Hepatocyte (in vitro differentiated cells): ENCODE measurements around the gene BPIFA1. TPM values are rescaled to one million over a fixed set of nuclear protein-coding genes. Genes with fewer than 3 reads are reported as not detected.

ENCODE experiments used
- DNase-seq: peaks from one replicate; pipeline ENCODE4 v3.0.0-alpha.2; 2016; ENCODE audit warnings: low spot score
- H2AFZ ChIP-seq: fragments of 200-600 bp; sonication (generic); 2 replicates; pipeline ENCODE4 v1.6.0; 2016; ENCODE audit warnings: antibody characterized with exemption, mild to moderate bottlenecking
- H3K27ac ChIP-seq: fragments of 200-600 bp; sonication (generic); 2 replicates; pipeline ENCODE4 v1.5.1; 2016; ENCODE audit warnings: mild to moderate bottlenecking
- H3K27me3 ChIP-seq: fragments of 200-600 bp; sonication (generic); 2 replicates; pipeline ENCODE4 v1.6.1; 2016
- H3K36me3 ChIP-seq: fragments of 200-600 bp; sonication (generic); replicated peaks from 2 replicates; pipeline ENCODE4 v1.5.1; 2016; ENCODE audit warnings: low read depth; ENCODE audit not compliant: insufficient read depth
- H3K4me1 ChIP-seq: fragments of 200-600 bp; sonication (generic); 2 replicates; pipeline ENCODE4 v1.5.1; 2016; ENCODE audit warnings: mild to moderate bottlenecking, moderate library complexity; ENCODE audit not compliant: insufficient read depth
- H3K4me2 ChIP-seq: fragments of 200-600 bp; sonication (generic); 2 replicates; pipeline ENCODE4 v1.6.0; 2016
- H3K4me3 ChIP-seq: fragments of 200-600 bp; sonication (generic); 2 replicates; pipeline ENCODE4 v1.5.1; 2016; ENCODE audit warnings: mild to moderate bottlenecking
- H3K79me2 ChIP-seq: fragments of 200-600 bp; sonication (generic); 2 replicates; pipeline ENCODE4 v1.6.0; 2017; ENCODE audit warnings: mild to moderate bottlenecking
- H3K9me2 ChIP-seq: fragments of 200-600 bp; sonication (generic); replicated peaks from 2 replicates; pipeline ENCODE4 v1.6.0; 2017; ENCODE audit warnings: mild to moderate bottlenecking; ENCODE audit not compliant: insufficient read depth
- H3K9me3 ChIP-seq: fragments of 200-600 bp; sonication (generic); 2 replicates; pipeline ENCODE4 v1.5.1; 2016; ENCODE audit warnings: low read depth, mild to moderate bottlenecking
- H4K20me1 ChIP-seq: fragments of 200-600 bp; sonication (generic); 2 replicates; pipeline ENCODE4 v1.6.0; 2016; ENCODE audit warnings: mild to moderate bottlenecking; ENCODE audit not compliant: insufficient read depth, poor library complexity, severe bottlenecking
- EZH2 ChIP-seq: fragments of 200-600 bp; sonication (generic); IDR thresholded peaks from 2 replicates; pipeline ENCODE4 v1.6.1; 2016; ENCODE audit warnings: antibody characterized with exemption, mild to moderate bottlenecking, borderline replicate concordance
- EZH2phosphoT487 ChIP-seq: fragments of 200-600 bp; sonication (generic); IDR thresholded peaks from one replicate; pipeline ENCODE4 v1.6.1; 2018; ENCODE audit warnings: antibody characterized with exemption, mild to moderate bottlenecking, low read depth, moderate library complexity; ENCODE audit not compliant: unreplicated experiment, severe bottlenecking
- WGBS: methylation state at CpG from one replicate; pipeline ENCODE4 v1.1.6; 2016; ENCODE audit warnings: low lambda C conversion rate; ENCODE audit errors: missing lambda C conversion rate; 5-methylcytosine and 5-hydroxymethylcytosine counted together
- polyA plus RNA-seq: library from polyadenylated mRNA; unstranded; fragments of >200 nt; fragmentation: Nextera tagmentation; extraction: Ambion mirVana; gene quantifications from 2 replicates; pipeline ENCODE4 v1.2.1, GENCODE V29; 2016
- total RNA-seq: library from RNA; depleted of rRNA; stranded (reverse); fragments of >200 nt; gene quantifications from 2 replicates; pipeline ENCODE4 v1.2.3, GENCODE V29; 2014
- TF ChIP-seq, protein P1 (sequence below): fragments of 200-600 bp; sonication (generic); IDR thresholded peaks from 2 replicates; pipeline ENCODE4 v1.5.1; 2016; ENCODE audit warnings: antibody characterized with exemption, mild to moderate bottlenecking; ENCODE audit not compliant: poor library complexity

The BPIFA1 gene
- total and polyA plus RNA-seq, 2 experiments from 2014 or later = not detected

DNA sequence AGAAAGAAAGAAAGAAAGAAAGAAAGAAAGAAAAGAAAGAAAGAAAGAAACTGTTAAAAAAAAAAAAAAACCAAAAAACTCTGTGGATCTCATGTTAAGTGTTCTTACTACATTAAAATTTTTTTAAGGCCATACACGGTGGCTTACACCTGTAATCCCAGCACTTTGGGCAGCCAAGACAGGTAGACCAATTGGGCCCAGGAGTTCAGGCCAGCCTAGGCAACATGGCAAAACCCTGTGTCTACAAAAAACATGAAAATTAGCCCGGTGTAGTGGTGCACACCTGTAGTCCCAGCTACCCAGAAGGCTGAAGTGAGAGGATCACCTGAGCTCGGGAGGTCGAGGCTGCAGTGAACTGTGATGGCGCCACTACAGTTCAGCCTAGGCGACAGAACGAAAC is 4.6 kb upstream of the BPIFA1 start:
- DNase-seq = no peak
- H3K27me3 ChIP-seq = peaks cover 72% of the 10 kb centered on the region
- H3K36me3 ChIP-seq = no peaks in the 10 kb centered on the region
- H3K4me1 ChIP-seq = no peaks in the 10 kb centered on the region
- H4K20me1 ChIP-seq = no peaks in the 10 kb centered on the region
- WGBS = 72% methylated on average over 7 of the region's 7 CpGs
- no peak overlapping the region for H3K27ac ChIP-seq
- H3K9me3 ChIP-seq = no peaks in the 10 kb centered on the region
- H2AFZ ChIP-seq = no peak overlapping the region
- no peak overlapping the region for H3K4me3 ChIP-seq
- TF ChIP-seq, protein P1, sequence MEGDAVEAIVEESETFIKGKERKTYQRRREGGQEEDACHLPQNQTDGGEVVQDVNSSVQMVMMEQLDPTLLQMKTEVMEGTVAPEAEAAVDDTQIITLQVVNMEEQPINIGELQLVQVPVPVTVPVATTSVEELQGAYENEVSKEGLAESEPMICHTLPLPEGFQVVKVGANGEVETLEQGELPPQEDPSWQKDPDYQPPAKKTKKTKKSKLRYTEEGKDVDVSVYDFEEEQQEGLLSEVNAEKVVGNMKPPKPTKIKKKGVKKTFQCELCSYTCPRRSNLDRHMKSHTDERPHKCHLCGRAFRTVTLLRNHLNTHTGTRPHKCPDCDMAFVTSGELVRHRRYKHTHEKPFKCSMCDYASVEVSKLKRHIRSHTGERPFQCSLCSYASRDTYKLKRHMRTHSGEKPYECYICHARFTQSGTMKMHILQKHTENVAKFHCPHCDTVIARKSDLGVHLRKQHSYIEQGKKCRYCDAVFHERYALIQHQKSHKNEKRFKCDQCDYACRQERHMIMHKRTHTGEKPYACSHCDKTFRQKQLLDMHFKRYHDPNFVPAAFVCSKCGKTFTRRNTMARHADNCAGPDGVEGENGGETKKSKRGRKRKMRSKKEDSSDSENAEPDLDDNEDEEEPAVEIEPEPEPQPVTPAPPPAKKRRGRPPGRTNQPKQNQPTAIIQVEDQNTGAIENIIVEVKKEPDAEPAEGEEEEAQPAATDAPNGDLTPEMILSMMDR = no peak
- TF ChIP-seq EZH2 = no peak
- TF ChIP-seq EZH2phosphoT487 = no peak
- H3K79me2 ChIP-seq = no peaks in the 10 kb centered on the region
- no peak overlapping the region for H3K4me2 ChIP-seq
- no peaks in the 10 kb centered on the region for H3K9me2 ChIP-seq

DNA sequence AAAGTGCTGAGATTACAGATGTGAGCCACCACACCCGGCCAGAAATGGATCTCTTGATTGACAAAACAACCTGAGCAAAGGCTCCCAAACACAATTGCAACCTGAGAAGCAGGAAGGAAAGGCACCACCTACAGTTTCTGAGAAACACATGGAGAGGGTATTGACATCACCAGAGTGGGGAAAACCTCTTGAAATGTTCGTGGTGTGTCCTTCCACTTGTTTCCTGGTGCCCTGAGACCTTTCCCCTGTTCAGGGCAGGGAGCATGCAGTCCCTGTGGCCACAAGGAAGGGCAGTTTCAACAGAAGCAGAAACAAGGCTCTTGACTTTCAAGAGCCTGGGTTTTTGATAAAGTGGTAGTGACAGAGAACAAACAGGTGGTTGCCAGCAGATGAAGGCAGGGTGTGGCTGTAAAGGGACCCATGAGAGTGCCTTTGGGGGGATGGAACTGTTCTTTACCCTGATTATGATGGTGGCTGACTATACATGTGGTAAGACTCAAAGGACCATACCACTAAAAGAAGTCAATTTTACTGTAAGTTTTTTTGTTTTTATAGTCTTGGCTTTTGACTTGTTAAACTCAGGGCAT is 3.2 kb upstream of the BPIFA1 start:
- H3K9me3 ChIP-seq = no peaks in the 10 kb centered on the region
- peaks cover 68% of the 10 kb centered on the region for H3K27me3 ChIP-seq
- 27% methylated on average over 2 of the region's 2 CpGs for WGBS
- TF ChIP-seq, protein P1 = no peak
- TF ChIP-seq EZH2 (no peak), EZH2phosphoT487 (no peak)
- H3K4me3 ChIP-seq = no peak overlapping the region
- no peak overlapping the region for H3K4me2 ChIP-seq
- no peaks in the 10 kb centered on the region for H3K9me2 ChIP-seq
- no peaks in the 10 kb centered on the region for H3K4me1 ChIP-seq
- H2AFZ ChIP-seq = no peak overlapping the region
- DNase-seq = no peak
- no peaks in the 10 kb centered on the region for H4K20me1 ChIP-seq
- no peaks in the 10 kb centered on the region for H3K79me2 ChIP-seq
- no peaks in the 10 kb centered on the region for H3K36me3 ChIP-seq
- no peak overlapping the region for H3K27ac ChIP-seq

DNA sequence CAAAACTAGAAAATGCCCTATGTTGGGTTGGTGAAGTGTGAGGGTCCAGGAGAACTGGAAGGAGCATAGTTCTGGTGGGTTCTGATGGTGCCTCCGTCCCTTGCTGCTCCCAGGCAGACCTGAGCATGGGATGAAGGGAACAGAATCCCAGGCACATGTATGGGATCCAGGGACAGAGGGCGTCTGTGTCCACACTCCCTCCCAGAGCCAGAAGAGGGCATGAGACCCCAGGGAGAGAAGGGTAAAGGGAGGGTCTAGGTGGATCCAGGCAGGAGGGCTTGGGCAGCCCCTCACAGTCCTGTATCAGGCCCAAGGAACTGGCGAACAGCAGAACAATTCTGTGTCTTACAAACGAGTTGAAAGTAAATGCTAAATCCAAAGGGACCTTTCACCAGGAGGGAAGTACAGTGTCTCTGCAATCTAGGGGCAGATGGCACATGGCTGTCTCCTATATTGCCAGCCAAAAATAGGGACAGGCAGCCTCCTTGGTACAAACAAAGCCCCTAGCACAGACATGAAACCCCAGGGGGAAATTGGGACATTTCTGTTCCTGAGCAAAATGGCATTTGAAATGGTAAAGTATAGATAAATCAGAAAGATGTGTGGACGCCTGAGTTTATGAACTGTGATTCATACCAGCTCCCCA is 2.5 kb upstream of the BPIFA1 start:
- no peaks in the 10 kb centered on the region for H4K20me1 ChIP-seq
- H3K36me3 ChIP-seq = no peaks in the 10 kb centered on the region
- no peaks in the 10 kb centered on the region for H3K9me2 ChIP-seq
- H3K27me3 ChIP-seq = peaks cover 68% of the 10 kb centered on the region
- H3K4me2 ChIP-seq = no peak overlapping the region
- no peak overlapping the region for H2AFZ ChIP-seq
- H3K9me3 ChIP-seq = no peaks in the 10 kb centered on the region
- no peak overlapping the region for H3K4me3 ChIP-seq
- H3K4me1 ChIP-seq = no peaks in the 10 kb centered on the region
- no peak for DNase-seq
- H3K79me2 ChIP-seq = no peaks in the 10 kb centered on the region
- TF ChIP-seq EZH2phosphoT487 = no peak
- no peak for TF ChIP-seq EZH2
- TF ChIP-seq, protein P1 = no peak
- no peak overlapping the region for H3K27ac ChIP-seq
- WGBS = 50% methylated on average over 5 of the region's 5 CpGs
